HG03175 (cell line): Measurements from ENCODE around the gene DNAH14.
"Not testable (repeated sequence)": the region's sequence is repeated elsewhere in the genome, so short reads cannot be mapped to it uniquely, and the experiment has no call there.

ENCODE experiments used
- ATAC-seq: cut with Tn5 transposase; IDR thresholded peaks from one replicate; pipeline ENCODE4 v1.9.1; 2021; ENCODE audit warnings: mild to moderate bottlenecking, moderate library complexity; ENCODE audit not compliant: unreplicated experiment

Gene DNAH14

DNA sequence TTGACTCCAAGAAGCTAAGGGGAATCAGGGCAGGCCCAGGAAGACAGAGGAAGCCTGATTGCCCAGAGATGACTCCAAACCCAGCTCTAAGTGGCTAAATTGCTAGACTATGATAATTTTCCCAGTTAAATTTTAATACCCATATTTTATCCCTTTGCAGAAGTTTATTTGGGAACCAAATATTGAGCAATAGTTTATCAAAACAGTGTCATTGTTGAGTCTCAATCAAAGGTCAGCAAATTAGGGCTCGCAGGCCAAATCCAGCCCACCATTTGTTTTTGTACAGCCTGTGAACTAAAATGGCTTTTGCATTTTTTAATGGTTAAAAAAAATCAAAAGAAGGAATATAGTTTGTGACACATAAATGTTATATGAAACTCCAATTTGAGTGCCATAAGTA lies 451.2 kb downstream of the DNAH14 start:
- ATAC-seq, result no peak

- ATAC-seq, result not testable (repeated sequence)
Observed at GRCh38 chr1:225386860-225387259, 457.4 kb downstream of the DNAH14 start.

DNA sequence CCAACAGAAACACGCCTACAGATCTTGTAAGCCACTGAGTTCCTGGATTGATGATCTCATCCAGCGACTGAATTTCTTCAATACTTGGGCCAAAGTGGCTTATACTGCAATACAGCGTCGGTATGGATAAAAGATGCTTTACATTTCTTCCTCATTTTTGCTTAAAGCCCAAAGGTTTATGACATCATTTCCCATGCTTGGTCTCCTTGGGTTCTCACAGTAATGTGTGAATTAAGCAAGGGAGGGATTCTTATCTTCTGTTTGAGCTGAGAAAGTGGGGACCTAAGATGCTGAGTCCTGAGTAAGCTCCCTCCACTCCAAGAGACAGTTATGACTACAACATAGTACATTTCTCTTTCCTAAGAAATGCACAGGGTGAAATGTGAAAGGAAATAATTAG lies 458.9 kb downstream of the DNAH14 start:
- no peak for ATAC-seq

GRCh38 chr1:225389843-225390242 lies 460.4 kb downstream of the DNAH14 start:
- ATAC-seq, result no peak

GRCh38 chr1:225396357-225396756 lies 466.9 kb downstream of the DNAH14 start:
- no peak for ATAC-seq

DNA sequence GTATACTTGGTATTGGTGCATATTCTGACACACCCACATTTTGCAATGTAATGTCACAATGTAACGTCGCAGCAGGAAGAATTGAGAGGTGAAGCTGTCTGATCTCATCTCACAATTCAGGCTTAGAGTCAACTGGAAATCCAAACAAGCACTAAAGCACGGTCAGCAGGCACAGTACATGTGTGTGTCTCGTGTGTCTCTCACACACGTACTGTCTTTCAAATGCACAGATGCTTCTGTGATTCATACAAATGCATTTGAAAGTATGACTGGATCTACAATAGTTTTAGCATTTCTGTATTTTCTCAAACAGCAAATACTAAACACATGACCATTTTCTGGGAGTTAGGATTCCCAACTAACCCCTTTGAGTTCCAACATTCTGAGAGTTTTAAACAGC lies 471.5 kb downstream of the DNAH14 start:
- no peak for ATAC-seq

GRCh38 chr1:225406976-225407725 lies 477.7 kb downstream of the DNAH14 start:
- ATAC-seq, result no peak

DNA sequence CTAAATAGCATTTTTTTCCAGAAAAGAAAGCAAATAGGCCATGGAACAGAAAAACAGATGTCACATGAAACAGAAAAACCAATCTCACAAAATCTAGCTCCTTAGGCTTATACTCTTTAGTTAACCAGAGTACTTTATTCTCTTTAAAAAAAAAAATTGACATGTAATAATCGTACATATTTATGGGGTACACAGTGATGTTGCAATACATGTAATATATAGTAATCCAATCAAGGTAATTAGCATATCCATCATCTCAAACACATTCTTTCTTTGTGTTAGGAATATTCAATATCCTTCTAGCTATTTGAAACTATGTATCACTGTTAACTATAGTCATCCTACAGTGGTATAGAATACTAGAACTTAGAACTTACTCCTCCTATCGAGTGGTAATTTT lies 478.3 kb downstream of the DNAH14 start:
- ATAC-seq, result no peak

DNA sequence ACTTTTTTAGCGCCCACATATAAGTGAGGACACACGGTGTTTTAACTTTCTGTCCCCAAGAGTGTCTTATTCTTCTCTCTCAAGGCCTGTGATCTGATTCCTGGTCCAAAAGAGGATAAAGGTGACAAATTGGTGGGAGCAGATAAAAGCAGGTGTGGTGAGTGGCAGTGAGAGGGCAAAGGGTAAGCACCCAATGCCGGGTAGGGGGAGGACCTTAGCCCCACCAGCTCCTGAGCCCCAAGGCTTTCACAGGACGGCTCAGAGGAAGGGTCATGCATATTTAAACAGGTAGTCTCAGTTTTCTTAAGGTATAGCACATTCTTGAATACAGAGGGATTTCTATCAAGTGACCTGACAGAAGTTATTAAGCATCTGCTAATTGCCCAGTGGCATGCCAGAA lies 478.8 kb downstream of the DNAH14 start:
- no peak for ATAC-seq

- no peak for ATAC-seq
Observed at GRCh38 chr1:225409051-225409450, 479.6 kb downstream of the DNAH14 start.

DNA sequence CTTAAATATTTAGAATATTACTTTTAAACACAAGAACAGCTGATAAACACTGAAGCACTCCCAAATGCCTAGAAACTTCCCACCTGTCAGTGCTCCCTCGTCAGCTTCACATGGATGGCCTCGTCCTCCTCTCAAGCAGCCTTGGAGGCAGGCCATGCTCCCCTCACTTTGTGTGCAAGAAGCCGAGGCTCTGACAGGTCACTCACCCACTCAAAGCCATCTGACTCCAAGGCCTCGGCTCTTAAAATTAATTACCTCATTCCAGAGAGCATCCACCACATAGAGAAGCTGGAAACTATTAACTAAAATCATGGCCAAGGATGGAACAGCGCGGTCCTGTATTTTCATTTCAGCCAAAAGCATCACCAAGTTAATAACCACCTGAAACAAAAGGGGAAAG lies 480.6 kb downstream of the DNAH14 start:
- ATAC-seq, result no peak

- no peak for ATAC-seq
Observed at GRCh38 chr1:225412321-225412720, 482.8 kb downstream of the DNAH14 start.

DNA sequence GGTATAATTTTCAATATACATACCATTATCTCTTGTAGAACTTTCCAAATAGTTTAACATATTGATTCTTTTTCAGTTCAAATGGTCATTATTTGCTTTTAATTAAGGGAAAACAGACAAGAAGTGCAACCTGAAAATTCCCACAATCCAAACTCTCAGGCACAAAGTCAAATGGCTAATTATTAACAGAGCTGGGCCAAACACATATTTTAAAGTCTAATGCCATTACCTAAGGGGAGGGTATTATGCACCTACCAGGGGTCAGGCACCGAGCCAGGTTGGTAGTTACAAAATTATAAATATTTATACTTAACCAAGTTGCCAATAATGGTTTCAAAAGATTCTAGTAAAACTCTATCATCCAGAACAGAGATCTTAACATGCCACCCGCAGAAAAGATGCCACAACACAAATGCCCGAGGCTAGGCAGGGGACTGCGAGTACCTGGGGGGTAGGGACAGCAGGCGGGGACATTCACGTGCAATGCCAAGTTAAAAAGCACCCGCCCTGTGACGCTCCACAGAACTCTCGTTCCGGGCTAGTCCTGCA lies 483.4 kb downstream of the DNAH14 start:
- no peak for ATAC-seq

DNA sequence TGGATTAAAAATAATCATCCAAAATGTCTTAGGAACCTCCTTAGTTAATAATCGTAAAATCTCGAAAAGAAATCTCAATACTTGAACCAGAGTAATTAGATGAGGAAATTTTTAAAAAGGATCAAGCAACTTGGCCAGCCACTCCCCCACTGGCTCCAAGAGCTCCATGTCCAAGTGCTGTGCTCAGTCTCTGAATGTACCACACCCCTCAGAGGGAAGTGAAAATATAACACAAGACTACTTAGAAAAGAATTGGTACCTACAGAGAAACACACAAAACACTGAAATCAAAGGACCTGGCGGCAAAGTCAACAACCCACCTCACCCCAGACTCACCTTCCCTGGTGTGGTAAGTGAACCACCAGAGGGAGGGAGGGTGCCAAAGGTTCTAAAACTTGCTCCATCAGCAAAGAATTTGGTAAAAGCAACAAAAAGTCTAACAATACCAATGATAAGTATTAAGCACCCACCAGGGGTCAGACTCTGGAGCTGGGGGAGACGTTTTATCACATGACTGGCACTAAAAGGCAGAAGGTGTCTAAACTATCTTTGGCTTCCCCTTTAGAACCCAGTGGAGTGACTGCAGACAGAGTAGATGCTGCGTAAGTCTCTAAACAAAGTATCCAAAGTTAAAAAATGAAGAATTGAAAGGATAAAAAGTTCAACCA lies 484.4 kb downstream of the DNAH14 start:
- no peak for ATAC-seq

DNA sequence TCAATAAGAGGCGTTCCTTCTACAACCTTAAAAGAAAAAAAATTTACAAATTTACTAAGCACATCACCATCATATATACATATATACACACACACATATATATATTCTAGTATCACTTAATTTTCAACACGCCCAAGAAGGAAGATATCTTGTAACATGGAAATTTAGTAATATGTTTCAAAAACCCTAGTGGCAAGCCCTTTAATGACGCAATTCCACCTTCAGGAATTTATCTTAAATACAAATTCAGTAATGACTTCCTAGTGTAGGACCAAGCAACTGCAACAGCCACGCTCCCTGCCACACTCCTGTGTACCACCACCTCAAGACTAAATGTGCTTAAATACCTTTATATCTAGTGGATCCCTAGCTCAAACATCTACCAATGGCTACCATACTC lies 485.8 kb downstream of the DNAH14 start:
- no peak for ATAC-seq

DNA sequence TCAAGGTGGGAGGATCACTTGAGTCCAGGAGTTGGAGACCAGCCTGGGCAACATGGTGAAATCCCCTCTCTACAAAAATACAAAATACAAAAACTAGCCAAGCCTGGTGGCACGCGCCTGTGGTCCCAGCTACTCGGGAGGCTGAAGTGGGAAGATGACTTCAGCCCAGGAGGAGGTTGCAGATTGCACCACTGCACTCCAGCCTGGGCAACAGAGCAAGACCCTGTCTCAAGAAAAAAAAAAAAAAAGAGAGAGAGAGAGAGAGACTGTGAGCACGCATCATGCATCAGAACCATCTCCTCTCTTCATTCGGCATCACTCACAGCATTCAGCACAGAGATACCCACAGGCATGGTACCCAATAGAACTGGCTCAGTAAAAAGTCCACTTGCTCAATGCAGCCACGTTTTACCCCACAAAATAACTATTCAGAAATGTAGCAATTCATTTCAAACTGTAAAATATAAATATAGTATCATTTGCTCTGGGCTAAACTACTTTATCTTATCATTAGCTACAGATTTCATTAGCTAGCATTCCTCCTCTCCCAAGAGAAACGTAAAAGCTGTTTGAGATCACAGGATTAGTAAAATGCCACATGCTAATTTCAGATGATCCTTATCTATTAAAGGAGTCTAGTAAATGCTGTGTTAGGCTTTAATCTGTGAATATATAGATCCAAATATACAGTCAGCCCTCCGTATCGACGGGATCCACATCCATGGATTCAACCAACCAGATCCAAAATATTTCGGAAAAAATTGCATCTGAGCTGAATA lies 486.7 kb downstream of the DNAH14 start:
- ATAC-seq, result no peak

DNA sequence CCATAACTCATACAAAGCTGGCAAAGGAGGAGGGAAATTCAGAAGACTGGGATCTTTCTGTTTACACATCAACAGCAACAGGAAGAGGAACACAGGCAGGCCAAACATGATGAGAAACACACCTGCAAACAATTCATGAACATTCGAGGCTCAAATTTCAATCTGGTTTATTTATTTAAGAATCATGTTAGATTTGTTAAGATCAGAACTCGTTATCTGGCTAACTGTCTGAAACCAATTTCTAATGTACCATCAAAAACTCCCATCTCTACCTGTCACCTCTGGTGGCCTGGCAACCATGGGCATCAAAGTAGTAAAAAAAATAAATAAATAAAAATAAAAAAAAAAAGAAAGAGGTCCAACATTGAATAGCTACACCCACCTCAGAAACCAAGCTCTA lies 488.6 kb downstream of the DNAH14 start:
- no peak for ATAC-seq

- ATAC-seq, result no peak
Observed at GRCh38 chr1:225418598-225418997, 489.1 kb downstream of the DNAH14 start.

- no peak for ATAC-seq
Observed at GRCh38 chr1:225422031-225422605, 492.6 kb downstream of the DNAH14 start.

- ATAC-seq, result no peak
Observed at GRCh38 chr1:225422795-225423517, 493.5 kb downstream of the DNAH14 start.

- ATAC-seq, result no peak
Observed at GRCh38 chr1:225423518-225423855, 494.0 kb downstream of the DNAH14 start.
